Choroid plexus epithelial cell (primary cell): ENCODE measurements around the gene CALY.

ENCODE experiments used
- DNase-seq: peaks from one replicate; pipeline ENCODE4 v3.0.0-alpha.2; 2010; ENCODE audit warnings: low read depth
- H3K4me3 ChIP-seq: 2 replicates; pipeline ENCODE4 v1.5.1; 2011; ENCODE audit warnings: low read depth, mild to moderate bottlenecking, control low read depth, low read length, moderate library complexity
- TF ChIP-seq, protein P1 (sequence below): conservative IDR thresholded peaks from 2 replicates; pipeline ENCODE4 v1.5.1; 2011; ENCODE audit warnings: low read depth, mild to moderate bottlenecking, control low read depth, inconsistent platforms, low read length, moderate library complexity

CALY gene

DNA sequence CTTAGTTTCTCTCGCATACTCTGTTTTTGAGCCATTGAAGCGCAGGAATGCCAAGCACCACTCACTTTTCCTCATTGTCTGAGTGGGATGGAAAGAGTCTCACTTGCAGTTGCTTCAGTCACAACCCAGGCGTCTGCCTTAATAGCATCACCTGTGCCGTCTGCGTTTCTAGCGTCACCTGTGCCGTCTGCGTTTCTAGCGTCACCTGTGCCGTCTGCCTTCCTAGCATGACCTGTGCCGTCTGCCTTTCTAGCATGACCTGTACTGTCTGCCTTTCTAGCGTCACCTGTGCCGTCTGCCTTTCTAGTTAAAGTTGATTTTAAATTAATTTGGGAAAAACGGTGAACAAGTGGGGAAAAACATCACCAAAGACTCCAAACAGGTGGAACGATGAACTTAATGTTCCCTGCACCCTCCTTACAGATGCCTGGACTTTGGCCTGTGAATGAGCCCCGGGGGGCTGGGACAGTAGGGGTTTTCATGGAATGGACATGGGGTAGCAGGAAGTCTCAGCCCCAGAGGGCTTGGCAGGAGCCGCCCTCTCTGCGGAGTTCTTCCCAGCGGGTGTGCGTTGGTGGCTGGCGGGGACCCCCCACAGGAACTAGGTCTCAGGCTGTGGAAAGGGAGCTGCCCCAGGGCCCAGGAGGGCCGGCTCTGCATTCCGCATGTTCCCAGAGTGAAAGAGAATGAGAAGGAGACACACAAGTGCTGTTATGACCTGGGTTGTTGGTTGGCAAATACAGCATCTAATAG lies 24.5 kb downstream of the CALY start:
- no peak overlapping the region for H3K4me3 ChIP-seq
- no peak for DNase-seq
- TF ChIP-seq, protein P1, sequence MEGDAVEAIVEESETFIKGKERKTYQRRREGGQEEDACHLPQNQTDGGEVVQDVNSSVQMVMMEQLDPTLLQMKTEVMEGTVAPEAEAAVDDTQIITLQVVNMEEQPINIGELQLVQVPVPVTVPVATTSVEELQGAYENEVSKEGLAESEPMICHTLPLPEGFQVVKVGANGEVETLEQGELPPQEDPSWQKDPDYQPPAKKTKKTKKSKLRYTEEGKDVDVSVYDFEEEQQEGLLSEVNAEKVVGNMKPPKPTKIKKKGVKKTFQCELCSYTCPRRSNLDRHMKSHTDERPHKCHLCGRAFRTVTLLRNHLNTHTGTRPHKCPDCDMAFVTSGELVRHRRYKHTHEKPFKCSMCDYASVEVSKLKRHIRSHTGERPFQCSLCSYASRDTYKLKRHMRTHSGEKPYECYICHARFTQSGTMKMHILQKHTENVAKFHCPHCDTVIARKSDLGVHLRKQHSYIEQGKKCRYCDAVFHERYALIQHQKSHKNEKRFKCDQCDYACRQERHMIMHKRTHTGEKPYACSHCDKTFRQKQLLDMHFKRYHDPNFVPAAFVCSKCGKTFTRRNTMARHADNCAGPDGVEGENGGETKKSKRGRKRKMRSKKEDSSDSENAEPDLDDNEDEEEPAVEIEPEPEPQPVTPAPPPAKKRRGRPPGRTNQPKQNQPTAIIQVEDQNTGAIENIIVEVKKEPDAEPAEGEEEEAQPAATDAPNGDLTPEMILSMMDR, result no peak

DNA sequence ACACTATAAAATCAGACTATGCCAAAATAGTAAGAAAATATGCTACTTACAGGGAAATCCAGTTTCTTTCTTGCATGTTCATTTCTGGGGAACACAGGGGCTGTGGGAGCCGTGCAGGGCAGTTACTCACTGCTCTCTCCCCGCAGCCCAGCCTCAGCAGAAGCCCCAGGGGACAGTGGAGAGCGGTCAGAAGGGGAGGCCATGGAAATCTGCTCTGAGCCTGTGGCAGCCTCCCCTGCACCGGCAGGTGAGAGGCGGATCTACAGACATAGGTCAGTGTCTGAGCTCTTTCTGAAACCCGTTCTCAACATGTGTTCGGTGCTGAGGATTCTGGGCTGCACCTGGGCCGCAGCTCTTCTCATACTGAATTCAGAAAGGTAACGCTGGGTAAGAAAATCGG lies 25.1 kb downstream of the CALY start:
- TF ChIP-seq, protein P1, result no peak
- DNase-seq, result no peak
- no peak overlapping the region for H3K4me3 ChIP-seq

DNA sequence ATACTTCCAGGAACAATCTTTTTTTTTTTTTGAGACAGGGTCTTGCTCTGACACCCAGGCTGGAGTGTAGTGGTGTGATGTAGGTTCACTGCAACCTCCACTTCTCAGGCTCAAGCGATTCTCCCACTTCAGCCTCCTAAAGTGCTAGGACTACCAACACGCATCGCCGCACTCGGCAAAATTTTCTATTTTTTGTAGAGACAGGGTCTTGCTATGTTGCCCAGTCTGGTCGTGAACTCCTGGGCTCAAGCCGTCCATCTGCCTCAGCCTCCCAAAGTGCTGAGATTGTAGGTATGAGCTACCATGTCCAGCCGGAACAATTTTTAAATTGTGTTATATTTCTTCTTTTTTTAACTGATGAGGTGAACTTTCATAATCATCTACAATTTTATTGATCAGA lies 25.9 kb downstream of the CALY start:
- no peak overlapping the region for H3K4me3 ChIP-seq
- no peak for DNase-seq
- TF ChIP-seq, protein P1, result no peak

DNA sequence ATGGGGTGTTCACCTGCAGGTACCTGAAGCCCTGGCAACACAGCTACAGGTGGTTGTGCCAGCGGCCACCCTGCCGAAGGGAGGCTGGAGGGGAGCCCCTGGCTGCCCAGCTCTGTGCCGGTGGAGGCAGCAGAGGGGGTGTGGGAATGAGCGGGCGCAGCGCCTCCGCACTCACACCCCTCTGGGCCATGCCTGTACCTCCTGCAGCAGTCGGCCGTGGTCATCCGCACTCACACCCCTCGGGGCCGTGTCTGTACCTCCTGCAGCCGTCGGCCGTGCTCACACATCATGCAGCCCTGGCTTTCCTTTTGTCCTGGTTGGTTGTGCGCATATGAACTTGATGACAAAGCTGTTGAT lies 26.3 kb downstream of the CALY start:
- no peak overlapping the region for H3K4me3 ChIP-seq
- TF ChIP-seq, protein P1, result no peak
- DNase-seq, result no peak

DNA sequence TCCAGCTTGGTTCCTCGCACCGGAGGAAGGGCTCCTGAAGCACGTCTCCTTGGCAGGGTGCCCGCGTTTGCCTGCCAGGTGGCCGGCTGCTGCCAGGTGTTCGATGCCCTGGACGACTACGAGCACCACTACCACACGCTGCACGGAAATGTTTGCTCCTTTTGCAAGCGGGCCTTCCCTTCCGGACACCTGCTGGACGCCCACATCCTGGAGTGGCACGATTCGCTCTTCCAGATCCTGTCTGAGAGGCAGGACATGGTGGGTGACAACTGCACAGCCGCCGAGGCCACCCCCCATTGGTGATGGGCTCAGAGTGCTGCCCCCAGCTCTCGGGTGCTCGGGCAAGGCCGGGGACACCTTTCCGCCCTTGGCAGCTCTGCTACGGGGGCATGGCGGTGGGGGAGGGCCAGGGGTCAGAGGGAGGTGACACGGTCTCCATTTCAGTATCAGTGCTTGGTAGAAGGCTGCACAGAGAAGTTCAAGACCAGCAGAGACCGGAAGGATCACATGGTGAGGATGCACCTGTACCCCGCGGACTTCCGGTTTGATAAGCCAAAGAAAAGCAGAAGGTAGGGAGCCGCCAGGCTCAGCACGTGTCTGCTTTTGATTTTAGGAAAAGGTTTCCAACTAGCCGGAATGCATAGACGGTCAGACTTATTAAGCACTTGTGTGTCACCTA lies 26.8 kb downstream of the CALY start:
- TF ChIP-seq, protein P1, result no peak
- DNase-seq, result no peak
- H3K4me3 ChIP-seq, result no peak overlapping the region

DNA sequence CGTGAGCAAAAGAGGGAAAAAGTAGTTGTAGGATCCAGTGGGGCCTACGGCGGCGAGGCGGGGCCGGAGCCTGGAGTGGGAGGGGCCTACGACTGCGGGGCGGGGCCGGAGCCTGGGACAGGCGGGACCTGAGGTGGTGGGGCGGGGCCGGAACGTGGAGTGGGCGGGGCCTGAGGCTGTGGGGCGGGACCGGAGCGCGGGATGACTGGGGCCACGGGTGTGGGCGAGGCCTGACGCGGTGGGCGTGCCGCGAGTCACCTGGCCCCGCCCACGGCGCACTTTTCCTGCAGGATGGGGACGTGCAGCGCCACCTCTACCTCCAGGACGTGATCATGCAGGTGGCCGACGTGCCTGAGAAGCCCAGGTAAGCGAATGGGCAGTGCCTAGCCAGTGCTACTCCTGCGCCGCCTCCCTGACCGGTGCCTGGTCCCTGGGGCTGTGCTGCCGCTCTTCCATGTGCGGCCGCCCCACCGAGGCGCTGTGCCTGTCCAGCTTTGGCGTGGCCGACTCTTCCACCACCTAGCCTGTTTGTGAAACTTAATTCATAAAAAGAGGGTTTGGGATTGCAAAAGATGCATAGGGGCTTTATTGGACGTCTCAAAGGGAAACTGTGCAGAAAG lies 27.5 kb downstream of the CALY start:
- TF ChIP-seq, protein P1, result no peak
- DNase-seq, result peak; percentile 95
- H3K4me3 ChIP-seq, result peak overlapping the region; percentile 86
